WTC11 (cell line): ENCODE measurements around the gene DPF1. TPM values are rescaled to one million over a fixed set of nuclear protein-coding genes. Genes with fewer than 3 reads are reported as not detected.
A peak's percentile ranks its signal among the peaks of the same experiment; 100 is the strongest.

Source experiments
- ATAC-seq: fragments of 200-7000 bp; cut with Tn5 transposase; 2 replicates; pipeline ENCODE4 v1.10.0; 2021; ENCODE audit warnings: mild to moderate bottlenecking, moderate library complexity
- CTCF ChIA-PET: fragments of 300-600 bp; sonication (Branson Sonifier 250); formaldehyde crosslinking; loops from one replicate; lab custom pipeline; 2021; ENCODE audit warnings: antibody characterized with exemption; lab: Charles Lee
- POLR2A ChIA-PET: fragments of 350-600 bp; sonication (Branson Sonifier 250); formaldehyde crosslinking; loops from one replicate; lab custom pipeline; 2021; ENCODE audit warnings: antibody characterized with exemption; lab: Charles Lee
- DNase-seq: peaks from one replicate; pipeline ENCODE4 v3.0.0; 2021; ENCODE audit warnings: low spot score
- H3K27ac Mint-ChIP-seq: 2 replicates; pipeline ENCODE4 v1.8.0; 2021; ENCODE audit warnings: mixed read lengths
- H3K27me3 Mint-ChIP-seq: 2 replicates; pipeline ENCODE4 v1.8.0; 2021; ENCODE audit warnings: low read depth, mild to moderate bottlenecking, moderate library complexity, mixed read lengths
- H3K36me3 Mint-ChIP-seq: 2 replicates; pipeline ENCODE4 v1.8.0; 2021; ENCODE audit warnings: mixed read lengths
- H3K4me1 Mint-ChIP-seq: 2 replicates; pipeline ENCODE4 v1.8.0; 2022; ENCODE audit warnings: mixed read lengths
- H3K4me3 Mint-ChIP-seq: 2 replicates; pipeline ENCODE4 v1.8.0; 2021; ENCODE audit warnings: mild to moderate bottlenecking, moderate library complexity, mixed read lengths
- H3K9me3 Mint-ChIP-seq: 2 replicates; pipeline ENCODE4 v1.8.0; 2021; ENCODE audit warnings: mixed read lengths
- CREB1 ChIP-seq: sonication (generic); formaldehyde crosslinking; IDR thresholded peaks from 2 replicates; pipeline ENCODE4 v1.8.0; 2023; ENCODE audit warnings: mild to moderate bottlenecking, missing genetic modification reagents
- ELF4 ChIP-seq: sonication (generic); formaldehyde crosslinking; IDR thresholded peaks from 2 replicates; pipeline ENCODE4 v1.8.1; 2022; ENCODE audit warnings: low read depth, mild to moderate bottlenecking, moderate library complexity, missing genetic modification reagents
- IRF2 ChIP-seq: sonication (generic); formaldehyde crosslinking; IDR thresholded peaks from 2 replicates; pipeline ENCODE4 v1.8.0; 2022; ENCODE audit warnings: low read depth, missing genetic modification reagents, borderline replicate concordance
- MYBL2 ChIP-seq: sonication (generic); formaldehyde crosslinking; IDR thresholded peaks from 2 replicates; pipeline ENCODE4 v1.8.1; 2023; ENCODE audit warnings: mild to moderate bottlenecking, moderate library complexity, missing genetic modification reagents
- NR1H2 ChIP-seq: sonication (generic); formaldehyde crosslinking; IDR thresholded peaks from 2 replicates; pipeline ENCODE4 v1.9.0; 2021; ENCODE audit warnings: mild to moderate bottlenecking, moderate library complexity, missing genetic modification reagents
- SMAD4 ChIP-seq: sonication (generic); formaldehyde crosslinking; IDR thresholded peaks from 2 replicates; pipeline ENCODE4 v1.8.0; 2022; ENCODE audit warnings: mild to moderate bottlenecking, missing genetic modification reagents
- SOX15 ChIP-seq: fragments of 250-450 bp; sonication (Bioruptor Pico); IDR thresholded peaks from 2 replicates; pipeline ENCODE4 v1.9.0; 2021; ENCODE audit warnings: mild to moderate bottlenecking
- SP1 ChIP-seq: sonication (generic); formaldehyde crosslinking; conservative IDR thresholded peaks from 2 replicates; pipeline ENCODE4 v1.8.1; 2022; ENCODE audit warnings: missing genetic modification reagents
- ZNF121 ChIP-seq: sonication (generic); formaldehyde crosslinking; IDR thresholded peaks from 2 replicates; pipeline ENCODE4 v1.8.0; 2023; ENCODE audit warnings: missing genetic modification reagents
- ZNF138 ChIP-seq: sonication (generic); formaldehyde crosslinking; conservative IDR thresholded peaks from 2 replicates; pipeline ENCODE4 v1.8.1; 2022; ENCODE audit warnings: mild to moderate bottlenecking, moderate library complexity, missing genetic modification reagents
- ZNF232 ChIP-seq: sonication (generic); formaldehyde crosslinking; IDR thresholded peaks from 2 replicates; pipeline ENCODE4 v1.8.0; 2022; ENCODE audit warnings: mild to moderate bottlenecking, missing genetic modification reagents
- ZNF263 ChIP-seq: sonication (generic); formaldehyde crosslinking; IDR thresholded peaks from 2 replicates; pipeline ENCODE4 v1.8.1; 2022; ENCODE audit warnings: low read depth, mild to moderate bottlenecking, moderate library complexity, missing genetic modification reagents
- ZNF317 ChIP-seq: sonication (generic); formaldehyde crosslinking; IDR thresholded peaks from 2 replicates; pipeline ENCODE4 v1.8.1; 2023; ENCODE audit warnings: low read depth, mild to moderate bottlenecking, moderate library complexity, missing genetic modification reagents, borderline replicate concordance
- ZNF512 ChIP-seq: sonication (generic); formaldehyde crosslinking; IDR thresholded peaks from 2 replicates; pipeline ENCODE4 v1.8.1; 2022; ENCODE audit warnings: missing genetic modification reagents, borderline replicate concordance
- total RNA-seq: library from RNA; stranded (reverse); gene quantifications from 3 replicates; pipeline ENCODE4 v1.2.3, GENCODE V29; 2021
- TF ChIP-seq, protein P1 (sequence below): fragments of 250-450 bp; sonication (Bioruptor Pico); IDR thresholded peaks from 2 replicates; pipeline ENCODE4 v1.8.0; 2021; ENCODE audit warnings: mild to moderate bottlenecking
- TF ChIP-seq, protein P2 (sequence below): sonication (generic); formaldehyde crosslinking; IDR thresholded peaks from 2 replicates; pipeline ENCODE4 v1.8.1; 2023; ENCODE audit warnings: mild to moderate bottlenecking, missing genetic modification reagents
- TF ChIP-seq, protein P3 (sequence below): sonication (generic); formaldehyde crosslinking; IDR thresholded peaks from 2 replicates; pipeline ENCODE4 v1.8.0; 2022; ENCODE audit warnings: mild to moderate bottlenecking, missing genetic modification reagents
- TF ChIP-seq, protein P4 (sequence below): sonication (generic); formaldehyde crosslinking; IDR thresholded peaks from 2 replicates; pipeline ENCODE4 v1.8.0; 2022; ENCODE audit warnings: mild to moderate bottlenecking, missing genetic modification reagents
- TF ChIP-seq, protein P5 (sequence below): fragments of 200-600 bp; IDR thresholded peaks from 2 replicates; pipeline ENCODE4 v1.8.0; 2022; ENCODE audit warnings: antibody characterized with exemption

DPF1 gene
- total RNA-seq, 1 experiment from 2014 or later: 6.8 TPM

- ChIA-PET CTCF (interaction anchor here (0.6 to 2.9 kb wide), 13 partner anchors 8 to 348 kb away, joined by 3 to 20 read pairs (median 5); partner anchors contain the start of genes CATSPERG, FAM98C, PSMD8 and SPINT2), POLR2A (interaction anchor here (0.5 to 3.3 kb wide), 8 partner anchors 13 to 344 kb away, joined by 3 to 20 read pairs (median 4); partner anchors contain the start of genes C19orf33, GGN and SPINT2)
- TF ChIP-seq SP1: no peak
- no peak for TF ChIP-seq ZNF138
- TF ChIP-seq, protein P1, sequence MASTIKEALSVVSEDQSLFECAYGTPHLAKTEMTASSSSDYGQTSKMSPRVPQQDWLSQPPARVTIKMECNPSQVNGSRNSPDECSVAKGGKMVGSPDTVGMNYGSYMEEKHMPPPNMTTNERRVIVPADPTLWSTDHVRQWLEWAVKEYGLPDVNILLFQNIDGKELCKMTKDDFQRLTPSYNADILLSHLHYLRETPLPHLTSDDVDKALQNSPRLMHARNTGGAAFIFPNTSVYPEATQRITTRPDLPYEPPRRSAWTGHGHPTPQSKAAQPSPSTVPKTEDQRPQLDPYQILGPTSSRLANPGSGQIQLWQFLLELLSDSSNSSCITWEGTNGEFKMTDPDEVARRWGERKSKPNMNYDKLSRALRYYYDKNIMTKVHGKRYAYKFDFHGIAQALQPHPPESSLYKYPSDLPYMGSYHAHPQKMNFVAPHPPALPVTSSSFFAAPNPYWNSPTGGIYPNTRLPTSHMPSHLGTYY (CRISPR knock-in tag): no peak
- peak; percentile 42; the same call in 1 of the 2 replicates for TF ChIP-seq ZNF121 (CRISPR knock-in tag)
- TF ChIP-seq, protein P2, sequence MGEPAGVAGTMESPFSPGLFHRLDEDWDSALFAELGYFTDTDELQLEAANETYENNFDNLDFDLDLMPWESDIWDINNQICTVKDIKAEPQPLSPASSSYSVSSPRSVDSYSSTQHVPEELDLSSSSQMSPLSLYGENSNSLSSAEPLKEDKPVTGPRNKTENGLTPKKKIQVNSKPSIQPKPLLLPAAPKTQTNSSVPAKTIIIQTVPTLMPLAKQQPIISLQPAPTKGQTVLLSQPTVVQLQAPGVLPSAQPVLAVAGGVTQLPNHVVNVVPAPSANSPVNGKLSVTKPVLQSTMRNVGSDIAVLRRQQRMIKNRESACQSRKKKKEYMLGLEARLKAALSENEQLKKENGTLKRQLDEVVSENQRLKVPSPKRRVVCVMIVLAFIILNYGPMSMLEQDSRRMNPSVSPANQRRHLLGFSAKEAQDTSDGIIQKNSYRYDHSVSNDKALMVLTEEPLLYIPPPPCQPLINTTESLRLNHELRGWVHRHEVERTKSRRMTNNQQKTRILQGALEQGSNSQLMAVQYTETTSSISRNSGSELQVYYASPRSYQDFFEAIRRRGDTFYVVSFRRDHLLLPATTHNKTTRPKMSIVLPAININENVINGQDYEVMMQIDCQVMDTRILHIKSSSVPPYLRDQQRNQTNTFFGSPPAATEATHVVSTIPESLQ: no peak
- TF ChIP-seq SMAD4 (CRISPR knock-in tag): no peak
- TF ChIP-seq, protein P3, sequence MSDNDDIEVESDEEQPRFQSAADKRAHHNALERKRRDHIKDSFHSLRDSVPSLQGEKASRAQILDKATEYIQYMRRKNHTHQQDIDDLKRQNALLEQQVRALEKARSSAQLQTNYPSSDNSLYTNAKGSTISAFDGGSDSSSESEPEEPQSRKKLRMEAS: no peak
- Mint-ChIP-seq H3K4me1 (peaks cover 46% of the 10 kb centered on the region), H3K4me3 (peak overlapping the region; percentile 63), H3K27me3 (peaks cover 8% of the 10 kb centered on the region), H3K36me3 (no peaks in the 10 kb centered on the region), H3K9me3 (no peaks in the 10 kb centered on the region), H3K27ac (peak overlapping the region; percentile 75)
- DNase-seq (peak; percentile 38), ATAC-seq (peak; percentile 45)
Measured at GRCh38 chr19:38250821-38251563, 27.0 kb upstream of the DPF1 start.

GRCh38 chr19:38250428-38250820, 26.4 kb upstream of the DPF1 start:
- Mint-ChIP-seq H3K27ac (peak overlapping the region; percentile 75), H3K4me1 (peaks cover 42% of the 10 kb centered on the region), H3K4me3 (no peak overlapping the region), H3K9me3 (no peaks in the 10 kb centered on the region), H3K27me3 (peaks cover 5% of the 10 kb centered on the region; the same call in 1 of the 2 replicates), H3K36me3 (no peaks in the 10 kb centered on the region)
- ChIA-PET POLR2A (interaction anchor here (0.9 to 3.3 kb wide), 3 partner anchors 14 to 137 kb away, joined by 3 to 20 read pairs (median 8); partner anchors contain the start of genes GGN and SPINT2), CTCF (interaction anchor here (1.0 to 1.8 kb wide), 8 partner anchors 14 to 152 kb away, joined by 3 to 14 read pairs (median 4); partner anchors contain the start of genes FAM98C, PSMD8 and SPINT2)
- TF ChIP-seq, protein P3: no peak
- TF ChIP-seq, protein P2: no peak
- no peak for TF ChIP-seq IRF2 (CRISPR knock-in tag)
- TF ChIP-seq NR1H2: no peak
- TF ChIP-seq ZNF121 (CRISPR knock-in tag): no peak
- no peak for TF ChIP-seq ZNF263
- TF ChIP-seq SP1: no peak
- TF ChIP-seq ZNF317 (CRISPR knock-in tag): no peak
- no peak for TF ChIP-seq ELF4 (CRISPR knock-in tag)
- no peak for TF ChIP-seq SOX15 (CRISPR knock-in tag)
- no peak for DNase-seq
- no peak; the same call in 1 of the 2 replicates for ATAC-seq

- ATAC-seq (no peak), DNase-seq (no peak)
- Mint-ChIP-seq H3K4me1 (peaks cover 41% of the 10 kb centered on the region), H3K27ac (no peak overlapping the region), H3K36me3 (no peaks in the 10 kb centered on the region), H3K27me3 (peaks cover 2% of the 10 kb centered on the region; the same call in 1 of the 2 replicates), H3K4me3 (no peak overlapping the region), H3K9me3 (no peaks in the 10 kb centered on the region)
- ChIA-PET CTCF (no interaction called here), POLR2A (interaction anchor here (0.7 kb wide), 1 partner anchor 346 kb away, joined by 12 read pairs; no protein-coding TSS in a partner anchor)
- TF ChIP-seq ZNF317 (CRISPR knock-in tag) (no peak), CREB1 (no peak), ZNF512 (CRISPR knock-in tag) (no peak), ZNF232 (CRISPR knock-in tag) (no peak), MYBL2 (CRISPR knock-in tag) (no peak)
- TF ChIP-seq, protein P4, sequence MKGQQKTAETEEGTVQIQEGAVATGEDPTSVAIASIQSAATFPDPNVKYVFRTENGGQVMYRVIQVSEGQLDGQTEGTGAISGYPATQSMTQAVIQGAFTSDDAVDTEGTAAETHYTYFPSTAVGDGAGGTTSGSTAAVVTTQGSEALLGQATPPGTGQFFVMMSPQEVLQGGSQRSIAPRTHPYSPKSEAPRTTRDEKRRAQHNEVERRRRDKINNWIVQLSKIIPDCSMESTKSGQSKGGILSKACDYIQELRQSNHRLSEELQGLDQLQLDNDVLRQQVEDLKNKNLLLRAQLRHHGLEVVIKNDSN (CRISPR knock-in tag): no peak
- TF ChIP-seq, protein P5, sequence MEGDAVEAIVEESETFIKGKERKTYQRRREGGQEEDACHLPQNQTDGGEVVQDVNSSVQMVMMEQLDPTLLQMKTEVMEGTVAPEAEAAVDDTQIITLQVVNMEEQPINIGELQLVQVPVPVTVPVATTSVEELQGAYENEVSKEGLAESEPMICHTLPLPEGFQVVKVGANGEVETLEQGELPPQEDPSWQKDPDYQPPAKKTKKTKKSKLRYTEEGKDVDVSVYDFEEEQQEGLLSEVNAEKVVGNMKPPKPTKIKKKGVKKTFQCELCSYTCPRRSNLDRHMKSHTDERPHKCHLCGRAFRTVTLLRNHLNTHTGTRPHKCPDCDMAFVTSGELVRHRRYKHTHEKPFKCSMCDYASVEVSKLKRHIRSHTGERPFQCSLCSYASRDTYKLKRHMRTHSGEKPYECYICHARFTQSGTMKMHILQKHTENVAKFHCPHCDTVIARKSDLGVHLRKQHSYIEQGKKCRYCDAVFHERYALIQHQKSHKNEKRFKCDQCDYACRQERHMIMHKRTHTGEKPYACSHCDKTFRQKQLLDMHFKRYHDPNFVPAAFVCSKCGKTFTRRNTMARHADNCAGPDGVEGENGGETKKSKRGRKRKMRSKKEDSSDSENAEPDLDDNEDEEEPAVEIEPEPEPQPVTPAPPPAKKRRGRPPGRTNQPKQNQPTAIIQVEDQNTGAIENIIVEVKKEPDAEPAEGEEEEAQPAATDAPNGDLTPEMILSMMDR: no peak
Measured at GRCh38 chr19:38248421-38248820, 24.4 kb upstream of the DPF1 start.
